Lung (tissue), 12 donors: Measurements from ENCODE around the gene TMEM209. TPM values are rescaled to one million over a fixed set of nuclear protein-coding genes. Genes with fewer than 3 reads are reported as not detected.

Experiments
- ATAC-seq: fragments of 200-7000 bp; cut with Tn5 transposase; one replicate; pipeline ENCODE4 v1.9.1; 2020; ENCODE audit warnings: moderate number of reproducible peaks; ENCODE audit not compliant: insufficient read depth, low FRiP score
- DNase-seq, 3 donors: peaks; one replicate each; pipeline ENCODE4 v3.0.0-alpha.2; 2013 to 2017
- H3K27ac ChIP-seq, 2 donors: one replicate each; pipeline ENCODE4 v1.5.1; 2013; ENCODE audit warnings: mild to moderate bottlenecking in 2 of 2, moderate library complexity in 2 of 2, control low read depth in 1 of 2, inconsistent platforms in 1 of 2, low read depth in 1 of 2, low read length in 1 of 2
- H3K27me3 ChIP-seq, 3 donors: one replicate each; pipeline ENCODE4 v1.5.1; 2013; ENCODE audit warnings: low read length in 2 of 3; ENCODE audit not compliant: control insufficient read depth in 3 of 3, insufficient read depth in 3 of 3
- H3K36me3 ChIP-seq, 4 donors: one replicate each; pipeline ENCODE4 v1.5.1; 2013; ENCODE audit warnings: low read length in 4 of 4, mild to moderate bottlenecking in 1 of 4, moderate library complexity in 1 of 4; ENCODE audit not compliant: control insufficient read depth in 4 of 4, insufficient read depth in 4 of 4
- H3K4me1 ChIP-seq, 5 donors: one replicate each; pipeline ENCODE4 v1.5.1; 2013; ENCODE audit warnings: low read length in 5 of 5, mild to moderate bottlenecking in 2 of 5, moderate library complexity in 1 of 5; ENCODE audit not compliant: control insufficient read depth in 5 of 5, insufficient read depth in 5 of 5
- H3K4me3 ChIP-seq: one replicate; pipeline ENCODE4 v1.5.1; 2013; ENCODE audit warnings: mild to moderate bottlenecking, control low read depth, moderate library complexity
- H3K9ac ChIP-seq, 2 donors: one replicate each; pipeline ENCODE4 v1.5.1; 2013; ENCODE audit warnings: low read length in 2 of 2, control low read depth in 1 of 2; ENCODE audit not compliant: insufficient read depth in 1 of 2
- H3K9me3 ChIP-seq, 4 donors: one replicate each; pipeline ENCODE4 v1.5.1; 2013; ENCODE audit warnings: low read length in 3 of 4, mild to moderate bottlenecking in 1 of 4, moderate library complexity in 1 of 4; ENCODE audit not compliant: control insufficient read depth in 4 of 4, insufficient read depth in 3 of 4
- WGBS, 2 donors: extraction: QIAGEN DNeasy Blood & Tissue Kit; methylation state at CpG; one replicate each; pipeline ENCODE4 v1.1.7; 2013; 5-methylcytosine and 5-hydroxymethylcytosine counted together
- polyA plus RNA-seq, 2 donors: library from polyadenylated mRNA; stranded (reverse); fragments of 200-250 nt; gene quantifications; one replicate each; pipeline ENCODE4 v1.2.1, GENCODE V29; 2013
- total RNA-seq, 2 donors: library from RNA; depleted of rRNA in 1 of 2; stranded (reverse); fragments of >200 nt in 1 of 2; gene quantifications; one replicate each; pipeline ENCODE4 v1.2.1, GENCODE V29; 2014 to 2021
- TF ChIP-seq, protein P1 (sequence below): IDR thresholded peaks from 2 replicates; pipeline ENCODE4 v1.5.1; 2012; ENCODE audit warnings: mild to moderate bottlenecking; ENCODE audit errors: control extremely low read depth, extremely low read depth
- donor health status: control.
- donor health status: control.
- donor health status: Bipolar disorder and iron deficiency.
- donor health status: healthy.
- donor health status: DM: yes; HTN: yes; CAD: no.

The TMEM209 gene
- total and polyA plus RNA-seq, 4 donors: 8.3 to 22.2 (median 12.6) TPM

DNA sequence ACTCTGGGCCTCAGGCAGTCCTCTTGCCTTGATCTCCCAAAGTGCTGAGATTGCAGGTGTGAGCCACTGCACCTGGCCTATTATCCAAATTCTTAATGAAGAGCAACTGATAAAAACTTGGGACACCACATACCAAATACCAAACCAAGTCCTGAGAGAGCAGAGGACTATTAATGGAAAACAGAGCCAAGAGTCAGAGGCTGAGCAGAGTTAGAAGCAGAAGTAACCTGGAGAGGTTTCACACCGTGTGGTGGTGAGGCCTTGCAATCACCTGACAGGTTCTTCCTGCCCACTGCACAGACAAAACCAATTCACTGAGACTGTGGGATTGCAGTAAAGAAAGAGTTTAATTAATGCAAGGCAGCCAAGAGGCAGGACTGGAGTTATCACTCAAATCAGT, 18.4 kb upstream of the TMEM209 start:
- H3K4me1 ChIP-seq: peaks cover 0 to 3% (median 0%) of the 10 kb centered on the region in 5 donors
- TF ChIP-seq, protein P1, sequence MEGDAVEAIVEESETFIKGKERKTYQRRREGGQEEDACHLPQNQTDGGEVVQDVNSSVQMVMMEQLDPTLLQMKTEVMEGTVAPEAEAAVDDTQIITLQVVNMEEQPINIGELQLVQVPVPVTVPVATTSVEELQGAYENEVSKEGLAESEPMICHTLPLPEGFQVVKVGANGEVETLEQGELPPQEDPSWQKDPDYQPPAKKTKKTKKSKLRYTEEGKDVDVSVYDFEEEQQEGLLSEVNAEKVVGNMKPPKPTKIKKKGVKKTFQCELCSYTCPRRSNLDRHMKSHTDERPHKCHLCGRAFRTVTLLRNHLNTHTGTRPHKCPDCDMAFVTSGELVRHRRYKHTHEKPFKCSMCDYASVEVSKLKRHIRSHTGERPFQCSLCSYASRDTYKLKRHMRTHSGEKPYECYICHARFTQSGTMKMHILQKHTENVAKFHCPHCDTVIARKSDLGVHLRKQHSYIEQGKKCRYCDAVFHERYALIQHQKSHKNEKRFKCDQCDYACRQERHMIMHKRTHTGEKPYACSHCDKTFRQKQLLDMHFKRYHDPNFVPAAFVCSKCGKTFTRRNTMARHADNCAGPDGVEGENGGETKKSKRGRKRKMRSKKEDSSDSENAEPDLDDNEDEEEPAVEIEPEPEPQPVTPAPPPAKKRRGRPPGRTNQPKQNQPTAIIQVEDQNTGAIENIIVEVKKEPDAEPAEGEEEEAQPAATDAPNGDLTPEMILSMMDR: no peak

DNA sequence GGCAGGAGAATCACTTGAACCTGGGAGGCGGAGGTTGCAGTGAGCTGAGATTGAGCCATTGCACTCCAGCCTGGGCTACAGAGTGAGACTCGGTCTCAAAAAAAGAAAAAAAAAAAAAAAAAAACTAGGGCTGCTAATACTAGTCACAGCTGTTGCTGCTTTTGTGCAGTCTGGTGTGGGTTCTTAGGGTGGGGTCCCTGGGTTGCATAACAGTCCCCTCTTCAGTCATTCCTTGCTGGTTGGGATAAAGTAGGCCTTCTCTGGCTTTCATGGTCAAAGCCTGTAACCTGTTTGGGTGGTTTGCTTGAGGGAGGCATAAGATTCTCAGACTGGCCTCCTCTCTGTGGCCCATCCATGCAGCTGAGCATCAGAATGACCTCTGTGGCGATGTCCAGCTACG, 16.5 kb upstream of the TMEM209 start:
- TF ChIP-seq, protein P1: no peak
- no peaks in the 10 kb centered on the region for H3K27me3 ChIP-seq
- WGBS, 2 donors: 95 to 98% methylated on average over 4 of the region's 4 CpGs
- DNase-seq: no peak
- no peak overlapping the region for H3K9ac ChIP-seq
- no peak overlapping the region for H3K4me3 ChIP-seq
- H3K4me1 ChIP-seq: no peaks in the 10 kb centered on the region
- H3K27ac ChIP-seq: no peak overlapping the region
- no peak for ATAC-seq
- peaks cover 0 to 3% (median under 1%) of the 10 kb centered on the region in 4 donors for H3K9me3 ChIP-seq
- H3K36me3 ChIP-seq: no peaks in the 10 kb centered on the region

More for the DNA sequence above, 18.4 kb upstream of the TMEM209 start:
- H3K9me3 ChIP-seq: peaks cover 0 to 3% (median under 1%) of the 10 kb centered on the region in 4 donors
- WGBS, 2 donors: 50 to 64% methylated on average over 1 of the region's 1 CpG
- no peak for DNase-seq
- no peak overlapping the region for H3K4me3 ChIP-seq
- H3K9ac ChIP-seq: no peak overlapping the region
- ATAC-seq: no peak
- H3K36me3 ChIP-seq: no peaks in the 10 kb centered on the region
- no peak overlapping the region for H3K27ac ChIP-seq
- no peaks in the 10 kb centered on the region for H3K27me3 ChIP-seq

DNA sequence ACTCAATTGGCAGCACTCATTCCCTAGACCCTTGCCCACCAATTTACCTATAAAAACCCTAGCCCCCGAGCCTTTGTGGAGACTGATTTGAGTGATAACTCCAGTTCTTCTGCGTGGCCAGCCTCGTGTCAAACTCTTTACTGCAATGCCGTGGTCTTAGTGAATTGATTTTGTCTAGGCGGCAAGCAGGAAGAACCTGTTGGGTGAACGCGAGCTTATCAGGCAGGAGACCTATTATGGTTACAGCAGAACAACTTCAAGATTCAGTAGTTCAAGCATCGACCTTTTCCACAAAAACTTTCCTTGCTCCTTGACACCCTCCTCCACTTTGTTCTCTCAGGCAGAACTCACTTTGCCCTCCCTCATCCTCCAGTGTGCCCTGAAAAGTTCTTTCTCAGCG, 14.7 kb upstream of the TMEM209 start:
- Histone ChIP-seq H3K9me3 (no peaks in the 10 kb centered on the region), H3K27me3 (no peaks in the 10 kb centered on the region), H3K4me1 (no peaks in the 10 kb centered on the region), H3K4me3 (no peak overlapping the region), H3K36me3 (no peaks in the 10 kb centered on the region), H3K9ac (no peak overlapping the region), H3K27ac (no peak overlapping the region)
- DNase-seq (peak in 2 of 3 donors; percentile 44 to 52), ATAC-seq (no peak)
- TF ChIP-seq, protein P1: no peak
- WGBS, 2 donors: 71 to 87% methylated on average over 9 of the region's 9 CpGs
